Mucosa of gallbladder (tissue), 1 donor: Measurements from ENCODE around the gene SKA3. TPM values are rescaled to one million over a fixed set of nuclear protein-coding genes. Genes with fewer than 3 reads are reported as not detected.
A peak's percentile ranks its signal among the peaks of the same experiment; 100 is the strongest.
"Not testable (repeated sequence)": the region's sequence is repeated elsewhere in the genome, so short reads cannot be mapped to it uniquely, and the experiment has no call there.

Experiments
- DNase-seq: peaks from one replicate; pipeline ENCODE4 v3.0.0-alpha.2; 2020; ENCODE audit warnings: low spot score
- total RNA-seq: library from RNA; stranded (reverse); gene quantifications from one replicate; pipeline ENCODE4 v1.2.1, GENCODE V29; 2021
- donor health status: DM: no; HTN: no; CAD: no.

The SKA3 gene
- total RNA-seq, result 1.2 TPM

GRCh38 chr13:21176215-21176981, at the start of gene SKA3, which contains the start of gene MRPL57:
Gene SKA3 (minus strand): TSS chr13:21176552. CDS start chr13:21176477, 75 bp downstream.
Gene MRPL57 (plus strand): TSS chr13:21176658. CDS start chr13:21176917, 259 bp downstream.
- DNase-seq, result peak; percentile 93

- DNase-seq, result no peak
Observed at GRCh38 chr13:21225082-21225481, 48.7 kb upstream of the SKA3 start.

GRCh38 chr13:21221268-21221667, 44.9 kb upstream of the SKA3 start:
- no peak for DNase-seq

- not testable (repeated sequence) for DNase-seq
Observed at GRCh38 chr13:21219716-21220115, 43.4 kb upstream of the SKA3 start.

- DNase-seq, result no peak
Observed at GRCh38 chr13:21219036-21219381, 42.7 kb upstream of the SKA3 start.

GRCh38 chr13:21218351-21219035, 42.1 kb upstream of the SKA3 start:
- DNase-seq, result no peak

GRCh38 chr13:21216332-21216731, 40.0 kb upstream of the SKA3 start:
- DNase-seq, result no peak

- not testable (repeated sequence) for DNase-seq
Observed at GRCh38 chr13:21215419-21215818, 39.1 kb upstream of the SKA3 start.

GRCh38 chr13:21212138-21212775, 35.9 kb upstream of the SKA3 start:
- no peak for DNase-seq

GRCh38 chr13:21208652-21209154, 32.4 kb upstream of the SKA3 start:
- no peak for DNase-seq

GRCh38 chr13:21202767-21203531, 26.6 kb upstream of the SKA3 start:
- no peak for DNase-seq

- not testable (repeated sequence) for DNase-seq
Observed at GRCh38 chr13:21201456-21202190, 25.3 kb upstream of the SKA3 start.

- not testable (repeated sequence) for DNase-seq
Observed at GRCh38 chr13:21198391-21198790, 22.0 kb upstream of the SKA3 start.

GRCh38 chr13:21197606-21198225, 21.4 kb upstream of the SKA3 start:
- not testable (repeated sequence) for DNase-seq

- not testable (repeated sequence) for DNase-seq
Observed at GRCh38 chr13:21194756-21195155, 18.4 kb upstream of the SKA3 start.

GRCh38 chr13:21186410-21186809, 10.1 kb upstream of the SKA3 start:
- DNase-seq, result not testable (repeated sequence)

GRCh38 chr13:21181671-21182070, 5.3 kb upstream of the SKA3 start:
- DNase-seq, result no peak

- no peak for DNase-seq
Observed at GRCh38 chr13:21176982-21177284, 581 bp upstream of the SKA3 start.

GRCh38 chr13:21175656-21176214, 617 bp downstream of the SKA3 start:
- DNase-seq, result no peak

GRCh38 chr13:21173767-21174166, 2.6 kb downstream of the SKA3 start:
- not testable (repeated sequence) for DNase-seq
